Cardiac muscle cell (in vitro differentiated cells and primary cell): Measurements from ENCODE around the gene ACY1. TPM values are rescaled to one million over a fixed set of nuclear protein-coding genes. Genes with fewer than 3 reads are reported as not detected.

ENCODE experiments used
- DNase-seq, 2 donors: peaks; one replicate each; pipeline versions ENCODE4 v3.0.0 to v3.0.0-alpha.2; 2010 to 2017; ENCODE audit warnings: low read depth in 1 of 2, low spot score in 1 of 2
- H3K27ac ChIP-seq: fragments of 200-600 bp; sonication (generic); 2 replicates; pipeline ENCODE4 v1.5.1; 2016
- H3K27me3 ChIP-seq: fragments of 200-600 bp; sonication (generic); 2 replicates; pipeline ENCODE4 v1.6.0; 2016; ENCODE audit warnings: control low read depth
- H3K36me3 ChIP-seq: fragments of 200-600 bp; sonication (generic); 2 replicates; pipeline ENCODE4 v1.5.1; 2016; ENCODE audit warnings: control low read depth
- H3K4me1 ChIP-seq: fragments of 200-600 bp; sonication (generic); 2 replicates; pipeline ENCODE4 v1.8.1; 2017; ENCODE audit warnings: low read depth, mild to moderate bottlenecking, mixed run types
- H3K4me3 ChIP-seq: fragments of 200-600 bp; sonication (generic); 2 replicates; pipeline ENCODE4 v1.5.1; 2016; ENCODE audit warnings: mild to moderate bottlenecking
- H3K9me3 ChIP-seq: fragments of 200-600 bp; sonication (generic); 2 replicates; pipeline ENCODE4 v1.5.1; 2017; ENCODE audit warnings: low read depth, mild to moderate bottlenecking, control low read depth
- CTCF ChIP-seq: IDR thresholded peaks from 2 replicates; pipeline ENCODE4 v1.5.1; 2012; ENCODE audit warnings: low read depth, mild to moderate bottlenecking, low read length
- polyA plus RNA-seq: library from polyadenylated mRNA; unstranded; fragments of >200 nt; fragmentation: Nextera tagmentation; extraction: Ambion mirVana; gene quantifications from 2 replicates; pipeline ENCODE4 v1.2.1, GENCODE V29; 2016
- total RNA-seq: library from RNA; depleted of rRNA; stranded (reverse); fragments of >200 nt; gene quantifications from 2 replicates; pipeline ENCODE4 v1.2.3, GENCODE V29; 2016

The ACY1 gene
- total and polyA plus RNA-seq, 2 experiments from 2014 or later: 87.7 to 125 TPM

- no peak for TF ChIP-seq CTCF
- H3K9me3 ChIP-seq: no peaks in the 10 kb centered on the region
Observed at GRCh38 chr3:51978143-51978502, 5.2 kb upstream of the ACY1 start.

GRCh38 chr3:51980253-51980652, 3.1 kb upstream of the ACY1 start:
- DNase-seq: no peak
- no peaks in the 10 kb centered on the region for H3K9me3 ChIP-seq
- H3K36me3 ChIP-seq: no peaks in the 10 kb centered on the region
- H3K27me3 ChIP-seq: no peaks in the 10 kb centered on the region
- no peak for TF ChIP-seq CTCF
- peaks cover 23% of the 10 kb centered on the region for H3K4me1 ChIP-seq
- no peak overlapping the region for H3K4me3 ChIP-seq
- no peak overlapping the region for H3K27ac ChIP-seq

More at GRCh38 chr3:51978143-51978502, 5.2 kb upstream of the ACY1 start:
- Histone ChIP-seq H3K4me1 (peaks cover 28% of the 10 kb centered on the region), H3K27ac (no peak overlapping the region), H3K4me3 (no peak overlapping the region), H3K36me3 (no peaks in the 10 kb centered on the region), H3K27me3 (no peaks in the 10 kb centered on the region)
- no peak for DNase-seq

GRCh38 chr3:51982352-51982837, 940 bp upstream of the ACY1 start:
- Histone ChIP-seq H3K36me3 (no peaks in the 10 kb centered on the region), H3K27me3 (no peaks in the 10 kb centered on the region), H3K4me1 (peaks cover 16% of the 10 kb centered on the region), H3K27ac (peak overlapping the region; percentile 86), H3K4me3 (peak overlapping the region; percentile 27), H3K9me3 (no peaks in the 10 kb centered on the region)
- peak; percentile 58 for TF ChIP-seq CTCF
- peak in 1 of 2 donors; percentile 57 for DNase-seq

- Histone ChIP-seq H3K27me3 (no peaks in the 10 kb centered on the region), H3K4me3 (peak overlapping the region; percentile 27), H3K27ac (peak overlapping the region; percentile 86), H3K4me1 (peaks cover 16% of the 10 kb centered on the region), H3K9me3 (no peaks in the 10 kb centered on the region), H3K36me3 (no peaks in the 10 kb centered on the region)
- TF ChIP-seq CTCF: no peak
- DNase-seq: no peak
Observed at GRCh38 chr3:51983578-51984268, 388 bp downstream of the ACY1 start.

- Histone ChIP-seq H3K27ac (peak overlapping the region; percentile 86), H3K27me3 (no peaks in the 10 kb centered on the region), H3K9me3 (no peaks in the 10 kb centered on the region), H3K36me3 (no peaks in the 10 kb centered on the region), H3K4me1 (peaks cover 16% of the 10 kb centered on the region), H3K4me3 (no peak overlapping the region)
- no peak for TF ChIP-seq CTCF
- no peak for DNase-seq
Observed at GRCh38 chr3:51984269-51984647, 923 bp downstream of the ACY1 start.
